Mesodermal cell (in vitro differentiated cells): ENCODE measurements around the gene PSMD1.
A peak's percentile ranks its signal among the peaks of the same experiment; 100 is the strongest.

Experiments used
- H3K27ac ChIP-seq: 2 replicates; pipeline ENCODE4 v1.7.0; 2013; ENCODE audit warnings: mild to moderate bottlenecking, low read depth, low read length, moderate library complexity; ENCODE audit not compliant: severe bottlenecking
- H3K36me3 ChIP-seq: 2 replicates; pipeline ENCODE4 v1.7.1; 2013; ENCODE audit warnings: mild to moderate bottlenecking, low read length, moderate library complexity; ENCODE audit not compliant: control insufficient read depth, insufficient read depth
- H3K4me1 ChIP-seq: one replicate; pipeline ENCODE4 v1.7.1; 2013; ENCODE audit warnings: mild to moderate bottlenecking, low read length; ENCODE audit not compliant: insufficient read depth, control insufficient read depth, poor library complexity, severe bottlenecking
- H3K4me3 ChIP-seq: 2 replicates; pipeline ENCODE4 v1.7.0; 2013; ENCODE audit warnings: low read length, control low read depth, mild to moderate bottlenecking; ENCODE audit not compliant: insufficient read depth, poor library complexity, severe bottlenecking; ENCODE audit errors: extremely low read depth
- H3K9me3 ChIP-seq: 2 replicates; pipeline ENCODE4 v1.7.1; 2013; ENCODE audit warnings: mild to moderate bottlenecking, low read length, moderate library complexity; ENCODE audit not compliant: control insufficient read depth
- WGBS, 2 experiments: methylation state at CpG; one replicate each; pipeline ENCODE4 v1.1.5; 2013; ENCODE audit warnings: missing lambda C conversion rate in 2 of 2; ENCODE audit not compliant: insufficient coverage in 2 of 2; 5-methylcytosine and 5-hydroxymethylcytosine counted together

Gene PSMD1

GRCh38 chr2:231161252-231161839 is 104.7 kb downstream of the PSMD1 start:
- Histone ChIP-seq H3K9me3 (no peaks in the 10 kb centered on the region), H3K4me1 (peaks cover 19% of the 10 kb centered on the region), H3K27ac (peak overlapping the region; percentile 83), H3K4me3 (no peak overlapping the region), H3K36me3 (peaks cover 58% of the 10 kb centered on the region)
- WGBS, 2 experiments, result 85 to 100% methylated on average over 1 to 2 of the region's 7 CpGs

GRCh38 chr2:231161877-231162329 is 105.2 kb downstream of the PSMD1 start:
- Histone ChIP-seq H3K4me1 (peaks cover 19% of the 10 kb centered on the region), H3K36me3 (peaks cover 63% of the 10 kb centered on the region), H3K9me3 (no peaks in the 10 kb centered on the region), H3K4me3 (no peak overlapping the region), H3K27ac (peak overlapping the region; percentile 83)
- WGBS, 2 experiments, result 80 to 94% methylated on average over 1 to 2 of the region's 2 CpGs

- peaks cover 67% of the 10 kb centered on the region for H3K36me3 ChIP-seq
- peaks cover 23% of the 10 kb centered on the region for H3K4me1 ChIP-seq
- 97 to 100% methylated on average over 1 to 3 of the region's 3 CpGs for WGBS, 2 experiments
- no peak overlapping the region for H3K27ac ChIP-seq
- H3K9me3 ChIP-seq, result no peaks in the 10 kb centered on the region
- H3K4me3 ChIP-seq, result no peak overlapping the region
These were observed 106.3 kb downstream of the PSMD1 start for GRCh38 chr2:231163011-231163410.

- H3K27ac ChIP-seq, result no peak overlapping the region
- no peak overlapping the region for H3K4me3 ChIP-seq
- no peaks in the 10 kb centered on the region for H3K9me3 ChIP-seq
- 80 to 91% methylated on average over 1 to 2 of the region's 4 CpGs for WGBS, 2 experiments
- peaks cover 70% of the 10 kb centered on the region for H3K36me3 ChIP-seq
- H3K4me1 ChIP-seq, result peaks cover 28% of the 10 kb centered on the region
These were observed 106.9 kb downstream of the PSMD1 start for GRCh38 chr2:231163414-231164095.

GRCh38 chr2:231167745-231168459 is 111.2 kb downstream of the PSMD1 start:
- 100% methylated on average over 1 of the region's 6 CpGs for WGBS, 2 experiments
- H3K36me3 ChIP-seq, result peaks cover 89% of the 10 kb centered on the region
- peak overlapping the region; percentile 74 for H3K27ac ChIP-seq
- H3K4me3 ChIP-seq, result no peak overlapping the region
- H3K9me3 ChIP-seq, result no peaks in the 10 kb centered on the region
- peaks cover 11% of the 10 kb centered on the region for H3K4me1 ChIP-seq

- peaks cover 11% of the 10 kb centered on the region for H3K4me1 ChIP-seq
- WGBS, 2 experiments, result 100% methylated on average over 2 of the region's 4 CpGs
- no peaks in the 10 kb centered on the region for H3K9me3 ChIP-seq
- H3K36me3 ChIP-seq, result peaks cover 84% of the 10 kb centered on the region
- peak overlapping the region; percentile 74 for H3K27ac ChIP-seq
- no peak overlapping the region for H3K4me3 ChIP-seq
These were observed 111.9 kb downstream of the PSMD1 start for GRCh38 chr2:231168460-231169139.

- WGBS, 2 experiments, result 100% methylated on average over 2 of the region's 3 CpGs
- Histone ChIP-seq H3K27ac (no peak overlapping the region), H3K36me3 (peaks cover 79% of the 10 kb centered on the region)
These were observed 112.8 kb downstream of the PSMD1 start for GRCh38 chr2:231169488-231169887.

GRCh38 chr2:231170055-231170454 is 113.4 kb downstream of the PSMD1 start:
- Histone ChIP-seq H3K4me1 (peaks cover 11% of the 10 kb centered on the region), H3K27ac (no peak overlapping the region), H3K9me3 (no peaks in the 10 kb centered on the region), H3K4me3 (no peak overlapping the region), H3K36me3 (peaks cover 82% of the 10 kb centered on the region)
- WGBS, 2 experiments, result no CpG with 5 or more reads among the region's 1 CpG

More at GRCh38 chr2:231169488-231169887, 112.8 kb downstream of the PSMD1 start:
- peaks cover 11% of the 10 kb centered on the region for H3K4me1 ChIP-seq
- no peak overlapping the region for H3K4me3 ChIP-seq
- no peaks in the 10 kb centered on the region for H3K9me3 ChIP-seq

GRCh38 chr2:231172025-231172424 is 115.4 kb downstream of the PSMD1 start:
- peaks cover 11% of the 10 kb centered on the region for H3K4me1 ChIP-seq
- WGBS, 2 experiments, result 93 to 100% methylated on average over 2 to 3 of the region's 3 CpGs
- no peak overlapping the region for H3K4me3 ChIP-seq
- no peak overlapping the region for H3K27ac ChIP-seq
- H3K9me3 ChIP-seq, result no peaks in the 10 kb centered on the region
- H3K36me3 ChIP-seq, result peaks cover 76% of the 10 kb centered on the region

- no peak overlapping the region for H3K4me3 ChIP-seq
- H3K9me3 ChIP-seq, result no peaks in the 10 kb centered on the region
- peaks cover 58% of the 10 kb centered on the region for H3K36me3 ChIP-seq
- no peaks in the 10 kb centered on the region for H3K4me1 ChIP-seq
- 100% methylated on average over 1 of the region's 2 CpGs; no CpG with 5 or more reads in 1 of the 2 experiments for WGBS, 2 experiments
- H3K27ac ChIP-seq, result no peak overlapping the region
These were observed 117.6 kb downstream of the PSMD1 start for GRCh38 chr2:231174211-231174651.
